ENCODE results near the gene GCSAM.
A peak's percentile ranks its signal among the peaks of the same experiment; 100 is the strongest.

Gene GCSAM

GRCh38 chr3:112132975-112133448 is at the start of gene GCSAM:
Gene GCSAM, minus strand, starts transcription at chr3:112133248. Its CDS starts 128 bp downstream, at chr3:112133120.
- DNase-seq = no peak

DNA sequence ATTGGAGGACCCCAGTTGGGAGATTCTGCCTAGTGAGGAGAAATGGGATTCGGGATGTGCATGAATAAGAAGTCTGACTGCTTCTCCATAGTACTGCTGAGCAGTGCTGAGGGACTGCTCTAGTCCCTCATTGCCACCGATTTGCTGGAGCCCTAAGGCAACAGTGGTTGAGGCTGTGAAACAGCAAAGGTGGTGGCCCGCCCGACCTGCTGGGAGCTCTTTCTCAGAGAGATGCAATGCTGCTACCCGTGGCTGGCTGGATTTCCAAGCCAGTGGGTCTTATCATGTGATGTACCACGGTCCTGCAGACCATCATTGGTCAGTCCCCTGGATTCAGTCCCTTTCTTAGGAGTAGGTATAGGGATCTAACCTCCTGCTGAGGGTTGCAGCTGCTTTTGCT is 42.6 kb upstream of the GCSAM start:
- no peak for DNase-seq

GRCh38 chr3:112175037-112175436 is 42.0 kb upstream of the GCSAM start:
- no peak for DNase-seq

DNA sequence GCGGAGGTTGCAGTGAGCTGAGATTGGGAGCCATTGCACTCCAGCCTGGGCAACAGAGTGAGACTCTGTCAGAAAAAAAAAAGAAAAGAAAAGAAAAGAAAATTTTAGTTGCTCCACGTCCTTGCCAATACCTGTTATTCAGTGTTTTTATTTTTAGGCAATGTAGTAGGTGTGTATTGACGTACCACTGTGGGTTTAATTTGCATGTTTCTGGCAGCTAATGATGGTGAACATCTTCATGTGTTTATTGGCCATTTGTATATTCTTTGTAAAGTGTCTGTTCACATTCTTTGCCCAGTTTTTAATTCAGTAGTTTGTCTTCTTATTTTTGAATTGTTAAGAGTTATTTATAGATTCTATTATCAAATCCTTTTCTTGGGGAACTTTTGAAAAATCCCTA is 38.1 kb upstream of the GCSAM start:
- no peak for DNase-seq

DNA sequence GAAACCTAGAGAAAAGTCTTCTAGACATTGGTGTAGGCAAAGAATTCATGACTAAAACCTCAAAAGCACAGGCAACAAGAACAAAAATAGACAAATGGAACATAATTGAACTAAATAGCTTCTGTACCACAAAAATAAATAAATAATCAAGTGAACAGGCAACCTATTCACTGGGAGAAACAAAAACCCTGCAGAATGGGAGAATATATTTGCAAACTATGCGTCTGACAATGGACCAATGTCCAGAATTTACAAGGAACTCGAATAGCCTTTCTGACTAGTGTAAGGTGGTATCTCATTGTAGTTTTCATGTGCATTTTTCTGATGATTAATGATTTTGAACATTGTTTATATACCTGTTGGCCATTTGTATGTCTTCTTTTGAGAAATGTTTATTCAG is 37.0 kb upstream of the GCSAM start:
- no peak for DNase-seq

DNA sequence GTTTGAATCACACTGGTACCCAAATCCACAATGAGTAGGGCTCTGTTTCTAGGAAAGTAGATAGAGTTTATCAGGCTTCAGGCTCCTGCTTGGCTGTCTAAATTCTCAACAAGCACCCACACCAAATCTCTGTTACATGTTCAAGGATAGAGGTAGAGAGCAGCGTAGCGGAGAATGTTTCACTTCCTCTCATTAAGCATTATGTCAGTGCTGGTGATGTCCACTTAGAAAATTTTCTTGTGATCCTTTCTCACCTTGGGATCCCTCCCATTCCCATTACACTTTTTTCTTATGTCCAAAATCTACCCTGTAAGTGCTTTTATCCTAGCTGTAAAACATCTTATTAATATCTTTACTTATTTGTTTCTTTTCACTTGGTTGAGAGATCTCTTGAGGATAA is 34.7 kb upstream of the GCSAM start:
- DNase-seq = no peak

GRCh38 chr3:112149136-112149535 is 16.1 kb upstream of the GCSAM start:
- no peak for DNase-seq

- DNase-seq = no peak
Observed at GRCh38 chr3:112143689-112144088, 10.6 kb upstream of the GCSAM start.

DNA sequence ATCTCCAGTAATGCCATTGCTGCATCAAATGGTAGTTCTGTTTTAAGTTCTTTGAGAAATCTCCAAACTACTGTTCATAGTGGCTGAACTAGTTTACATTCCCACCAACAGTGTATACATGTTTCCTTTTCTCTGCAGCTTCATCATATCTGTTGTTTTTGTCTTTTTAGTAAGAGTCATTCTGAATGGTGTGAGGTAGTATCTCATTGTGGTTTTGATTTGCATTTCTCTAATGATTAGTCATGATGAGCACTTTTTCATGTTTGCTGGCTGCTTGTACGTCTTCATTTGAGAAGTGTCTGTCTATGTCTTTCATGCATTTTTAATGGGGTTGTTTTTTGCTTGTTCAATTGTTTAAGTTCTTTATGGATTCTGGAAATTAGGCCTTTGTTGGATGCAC is 10.2 kb upstream of the GCSAM start:
- no peak for DNase-seq

DNA sequence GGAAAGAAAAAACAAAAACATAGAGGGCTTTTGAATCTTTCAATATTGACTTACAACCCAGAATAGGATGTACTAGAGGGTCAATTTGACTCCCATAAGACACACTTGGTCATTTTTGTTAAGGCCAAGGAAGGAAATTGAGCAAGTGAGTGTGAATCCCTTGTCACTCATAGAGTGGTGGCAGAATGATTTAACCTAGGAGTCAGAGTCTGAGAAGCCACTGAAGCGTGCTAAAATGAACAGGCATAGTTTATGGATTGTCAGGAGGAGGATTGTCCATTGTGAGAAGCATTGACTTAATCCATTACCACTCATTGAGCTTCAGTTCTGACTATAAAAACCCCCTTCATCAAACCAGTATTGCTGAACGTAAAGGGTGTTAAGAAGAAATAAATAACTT is 8.2 kb upstream of the GCSAM start:
- no peak for DNase-seq

- DNase-seq = no peak
Observed at GRCh38 chr3:112140584-112140983, 7.5 kb upstream of the GCSAM start.

DNA sequence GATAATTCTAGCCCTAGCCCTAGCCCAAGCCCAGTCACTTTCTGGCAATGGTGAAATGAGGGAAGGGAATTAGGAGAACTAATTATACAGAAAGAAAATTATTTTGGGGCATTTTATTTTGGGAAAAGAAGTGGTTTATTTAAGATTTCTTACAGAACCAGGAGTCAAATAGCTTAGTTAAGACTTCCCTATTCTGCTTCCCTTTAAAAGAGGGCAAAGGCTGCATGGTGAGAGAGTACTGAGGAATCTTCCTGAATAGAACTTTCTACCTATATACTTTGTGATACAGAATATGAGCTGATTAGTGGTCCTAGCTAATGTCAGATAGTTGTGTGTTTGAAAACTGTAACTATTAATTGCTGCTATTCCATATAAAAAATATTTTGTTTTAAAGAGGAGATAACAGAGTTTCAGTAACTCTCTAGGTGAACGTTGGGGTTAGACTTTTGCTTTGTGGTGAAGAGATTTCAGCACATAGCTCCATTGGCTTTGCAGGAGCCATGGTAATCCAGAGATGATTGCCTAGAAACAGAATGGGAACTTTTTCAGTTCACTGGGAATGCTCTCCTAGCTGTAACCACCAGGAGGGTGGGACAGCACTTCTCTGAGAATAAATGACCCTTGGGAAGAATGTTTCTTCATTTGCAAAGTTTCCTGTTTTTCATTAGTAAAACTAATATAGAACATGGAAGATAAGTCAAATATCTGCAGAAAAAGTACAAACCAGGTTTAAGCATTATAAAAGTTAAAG is 5.3 kb upstream of the GCSAM start:
- no peak for DNase-seq

GRCh38 chr3:112137781-112138180 is 4.7 kb upstream of the GCSAM start:
- DNase-seq = no peak

DNA sequence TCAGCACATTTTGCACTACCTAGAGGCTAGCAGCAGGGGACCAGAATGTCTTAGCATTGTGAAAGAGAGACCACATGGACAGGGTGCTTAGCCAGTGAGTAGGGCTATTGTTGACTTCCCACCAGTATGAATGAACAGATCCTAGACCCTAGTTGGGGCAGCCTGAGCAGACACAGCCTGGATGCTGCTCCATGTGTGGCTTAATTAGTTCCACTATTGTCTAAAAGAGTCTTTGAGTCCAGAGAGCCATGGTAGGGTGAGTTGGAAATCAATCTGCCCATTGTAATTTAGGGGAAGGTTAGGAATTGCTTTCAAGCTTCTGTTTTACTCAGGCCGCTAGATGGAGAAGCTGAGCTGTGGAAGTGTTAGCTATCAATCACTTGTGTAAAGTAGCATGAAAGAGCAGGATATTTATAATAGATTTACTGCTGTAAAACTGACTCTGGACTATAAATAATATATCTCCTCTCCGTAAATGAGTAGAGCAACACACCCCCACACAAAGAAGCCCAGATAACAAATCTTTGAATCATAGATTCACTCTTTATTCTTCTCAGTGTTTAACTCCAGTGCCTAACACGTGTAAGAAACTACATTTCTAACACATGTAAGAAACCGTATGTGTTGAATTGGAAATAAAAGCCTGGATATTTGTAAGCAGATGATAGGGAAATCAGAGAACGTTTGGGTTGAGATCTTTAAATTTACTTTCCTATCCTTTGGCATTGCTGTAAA is 4.1 kb upstream of the GCSAM start:
- DNase-seq = peak; percentile 19

DNA sequence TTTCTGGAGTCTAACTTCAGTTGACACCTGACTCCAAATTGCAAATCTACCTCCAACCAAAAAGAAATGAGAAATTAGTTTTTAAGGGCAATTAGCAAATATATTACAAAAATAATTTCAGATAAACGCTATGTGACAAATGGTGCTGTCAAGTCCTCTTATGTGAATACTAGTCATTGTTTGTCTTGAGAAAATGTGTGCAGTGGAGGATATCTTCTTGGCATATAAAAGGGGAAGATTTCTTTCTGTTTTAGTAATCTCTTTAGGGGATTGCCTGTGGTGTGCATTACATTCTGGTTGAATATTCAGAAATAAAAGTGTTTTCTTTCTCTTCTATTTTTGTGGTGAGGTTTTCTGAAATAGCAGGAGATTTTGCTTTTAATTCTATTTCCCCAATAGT is 3.0 kb upstream of the GCSAM start:
- no peak for DNase-seq

DNA sequence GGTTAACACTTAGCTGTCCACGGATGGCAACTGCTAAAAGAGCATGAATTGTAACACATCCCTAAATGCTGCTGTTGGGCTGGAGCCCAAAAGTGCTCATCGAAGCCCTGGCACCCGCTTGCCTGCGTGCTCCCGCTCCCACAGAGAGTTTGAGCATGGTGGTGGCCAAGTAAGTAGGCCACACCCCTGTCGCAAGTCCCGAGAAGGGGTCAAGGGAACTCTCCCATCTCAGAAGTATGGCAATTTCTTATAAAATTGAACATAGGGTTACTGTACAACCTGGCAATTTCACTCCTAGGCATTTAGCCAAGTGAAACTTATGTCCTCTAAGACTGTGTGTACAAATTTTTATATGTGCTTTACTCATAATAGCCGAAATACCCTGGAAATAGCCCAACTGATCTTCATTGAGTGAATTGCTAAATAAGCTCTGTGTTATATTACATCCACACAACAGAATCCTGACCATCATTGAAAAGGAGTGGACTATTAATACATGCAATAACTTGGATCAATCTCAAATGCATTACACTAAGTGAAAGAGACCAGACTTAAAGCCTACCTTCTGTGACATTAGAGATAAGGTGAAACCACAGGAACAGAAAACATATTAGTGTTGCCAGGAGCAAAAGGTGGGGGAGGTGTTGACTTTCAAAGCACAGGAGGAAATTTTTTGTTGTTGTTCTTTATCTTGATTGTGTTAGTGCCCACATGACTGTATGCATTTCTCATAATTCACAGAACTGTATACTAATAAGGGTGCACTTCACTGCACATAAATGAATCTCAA is 1.5 kb upstream of the GCSAM start:
- no peak for DNase-seq

GRCh38 chr3:112133626-112134334 is 732 bp upstream of the GCSAM start:
- no peak for DNase-seq

DNA sequence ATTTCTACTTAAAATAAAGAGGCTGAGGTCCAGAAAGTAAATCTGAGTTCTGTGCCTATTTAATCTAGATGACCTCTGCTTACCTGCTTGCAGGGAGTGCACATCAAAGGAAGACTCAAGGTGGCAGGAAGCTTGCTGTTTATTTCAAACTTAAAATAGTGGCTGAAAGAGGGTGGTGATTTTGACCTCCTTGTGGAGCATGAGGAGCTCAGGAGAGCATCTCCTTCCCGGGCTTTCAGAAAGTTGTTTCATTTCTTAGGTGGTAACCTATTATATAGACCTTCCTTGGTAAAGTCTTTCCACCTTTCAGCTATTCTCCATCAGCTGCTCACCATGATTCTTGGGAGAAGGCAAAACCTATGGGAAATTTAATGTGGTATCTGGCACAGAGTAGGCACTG is 494 bp downstream of the GCSAM start:
- DNase-seq = no peak

- DNase-seq = no peak
Observed at GRCh38 chr3:112132088-112132487, 960 bp downstream of the GCSAM start.

GRCh38 chr3:112131111-112131510 is 1.9 kb downstream of the GCSAM start:
- DNase-seq = no peak

- DNase-seq = no peak
Observed at GRCh38 chr3:112130638-112130993, 2.4 kb downstream of the GCSAM start.

DNA sequence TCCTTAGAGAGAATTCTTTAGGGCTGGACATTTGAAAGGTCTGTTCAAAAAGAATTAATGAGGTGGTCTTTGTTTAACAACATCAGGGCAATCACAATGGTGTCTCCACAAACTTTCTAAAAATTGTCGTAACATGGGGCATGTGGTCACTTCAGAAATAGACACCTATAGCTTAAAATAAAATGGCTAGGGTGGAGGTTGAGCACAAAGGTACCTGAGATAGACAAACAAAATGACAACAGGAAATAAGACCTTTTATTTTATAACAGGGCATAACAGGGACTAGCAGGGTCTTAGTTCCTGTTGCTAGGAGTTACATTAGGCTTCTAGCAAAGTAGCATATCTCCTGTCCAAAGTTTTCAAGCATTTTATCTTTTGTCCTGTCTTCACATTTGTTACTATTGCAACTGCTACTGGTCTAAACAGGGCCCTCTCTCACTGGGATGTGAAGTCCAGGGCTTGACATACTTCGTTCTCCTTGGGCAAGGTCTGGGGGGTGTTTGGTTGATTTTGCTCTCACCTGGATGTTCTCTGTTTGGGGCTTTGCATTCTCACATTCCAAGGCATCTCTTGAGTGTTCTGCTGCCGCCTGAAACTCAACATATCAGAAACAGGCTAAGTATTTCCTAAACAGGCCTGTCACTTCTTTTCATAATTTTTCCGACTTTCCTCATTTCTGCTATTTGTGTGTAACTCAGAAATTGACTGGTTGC is 3.0 kb downstream of the GCSAM start:
- DNase-seq = no peak
